Endothelial cell of umbilical vein (primary cell): ENCODE results near the gene ZFPM1. TPM values are rescaled to one million over a fixed set of nuclear protein-coding genes. Genes with fewer than 3 reads are reported as not detected.

Experiments
- BruUV-seq: library from RNA; stranded (reverse); fragments of 400-500 nt; replicated peaks from 2 replicates; lab custom pipeline; 2021; lab: Mats Ljungman, UMichigan
- CTCF ChIA-PET: fragments of 300-600, 350-600 bp; sonication (Branson Sonifier 250); formaldehyde crosslinking; loops from one replicate; lab custom pipeline; 2021; ENCODE audit warnings: antibody characterized with exemption, inconsistent platforms; lab: Charles Lee
- POLR2A ChIA-PET: fragments of 300-600, 350-600 bp; sonication (Branson Sonifier 250); formaldehyde crosslinking; loops from one replicate; lab custom pipeline; 2021; ENCODE audit warnings: antibody characterized with exemption, inconsistent platforms; lab: Charles Lee
- DNase-seq: peaks from one replicate; pipeline ENCODE4 v3.0.0-alpha.2; 2011; ENCODE audit warnings: low read depth, low spot score
- FAIRE-seq: peaks from 2 replicates; lab custom pipeline; 2011; peaks lifted over from hg19 to GRCh38; lab: Jason Lieb, UNC
- H2AFZ ChIP-seq: 2 replicates; pipeline ENCODE4 v1.6.0; 2012; ENCODE audit warnings: low read depth, low read length, control low read depth, inconsistent platforms
- H3K27ac ChIP-seq: 2 replicates; pipeline ENCODE4 v1.5.1; 2011; ENCODE audit warnings: low read depth, mild to moderate bottlenecking, control low read depth, low read length, moderate library complexity; ENCODE audit not compliant: insufficient read depth
- H3K27me3 ChIP-seq, 2 experiments: 2 replicates each; pipeline versions ENCODE4 v1.6.0 to v1.6.1; 2011; ENCODE audit warnings: low read length in 2 of 2, mixed read lengths in 1 of 2; ENCODE audit not compliant: control insufficient read depth in 2 of 2, insufficient read depth in 2 of 2
- H3K36me3 ChIP-seq, 2 experiments: 2 replicates in 1 of 2; 3 replicates in 1 of 2; pipeline ENCODE4 v1.5.1; 2011; ENCODE audit warnings: low read length in 2 of 2, mild to moderate bottlenecking in 1 of 2, moderate library complexity in 1 of 2; ENCODE audit not compliant: control insufficient read depth in 2 of 2, insufficient read depth in 2 of 2; ENCODE audit errors: extremely low read depth in 1 of 2
- H3K4me1 ChIP-seq: 3 replicates; pipeline ENCODE4 v1.5.1; 2011; ENCODE audit warnings: mild to moderate bottlenecking, low read length; ENCODE audit not compliant: control insufficient read depth, insufficient read depth; ENCODE audit errors: extremely low read depth
- H3K4me2 ChIP-seq: 2 replicates; pipeline ENCODE4 v1.6.1; 2011; ENCODE audit warnings: low read length, control low read depth, mixed read lengths; ENCODE audit not compliant: insufficient read depth
- H3K4me3 ChIP-seq, 3 experiments: fragments of 200-600 bp in 1 of 3; sonication (generic), shearing (Covaris generic) in 1 of 3; replicated peaks in 1 of 3; 2 replicates each; pipeline ENCODE4 v1.5.1; 2011 to 2016; ENCODE audit warnings: control low read depth in 3 of 3, low read length in 3 of 3, mild to moderate bottlenecking in 2 of 3, inconsistent platforms in 1 of 3, low read depth in 1 of 3, moderate library complexity in 1 of 3; ENCODE audit not compliant: insufficient read depth in 1 of 3
- H3K79me2 ChIP-seq: 2 replicates; pipeline ENCODE4 v1.6.0; 2012; ENCODE audit warnings: low read length, inconsistent platforms; ENCODE audit not compliant: control insufficient read depth, insufficient read depth
- H3K9ac ChIP-seq: replicated peaks from 2 replicates; pipeline ENCODE3; 2011; ENCODE audit warnings: low read length, control low read depth; ENCODE audit not compliant: insufficient read depth; ENCODE audit errors: extremely low read depth
- H3K9me1 ChIP-seq: replicated peaks from 3 replicates; pipeline ENCODE4 v1.6.0; 2011; ENCODE audit warnings: mild to moderate bottlenecking, low read length; ENCODE audit not compliant: control insufficient read depth, insufficient read depth; ENCODE audit errors: extremely low read depth
- H3K9me3 ChIP-seq: replicated peaks from 2 replicates; pipeline ENCODE4 v1.5.1; 2012; ENCODE audit warnings: low read length, inconsistent platforms; ENCODE audit not compliant: control insufficient read depth, insufficient read depth
- H4K20me1 ChIP-seq: replicated peaks from 2 replicates; pipeline ENCODE3; 2011; ENCODE audit warnings: mild to moderate bottlenecking, low read length; ENCODE audit not compliant: control insufficient read depth, insufficient read depth; ENCODE audit errors: extremely low read depth
- EZH2 ChIP-seq: IDR thresholded peaks from 2 replicates; pipeline ENCODE4 v1.6.1; 2012; ENCODE audit warnings: borderline replicate concordance, low read depth, mild to moderate bottlenecking, moderate library complexity, low read length, inconsistent platforms; ENCODE audit not compliant: severe bottlenecking
- FOS ChIP-seq: IDR thresholded peaks from 2 replicates; pipeline ENCODE4 v1.6.1; 2011; ENCODE audit warnings: mild to moderate bottlenecking, low read length, moderate library complexity, borderline replicate concordance; ENCODE audit not compliant: insufficient read depth
- GATA2 ChIP-seq: IDR thresholded peaks from 2 replicates; pipeline ENCODE4 v1.7.0; 2011; ENCODE audit warnings: low read depth, mild to moderate bottlenecking, moderate library complexity, mixed read lengths, low read length; ENCODE audit not compliant: insufficient read length, insufficient read depth
- JUN ChIP-seq: IDR thresholded peaks from 2 replicates; pipeline ENCODE4 v1.6.1; 2011; ENCODE audit warnings: borderline replicate concordance, low read depth; ENCODE audit not compliant: insufficient read length, insufficient read depth
- MYC ChIP-seq: IDR thresholded peaks from one replicate; pipeline ENCODE4 v1.6.1; 2011; ENCODE audit warnings: mild to moderate bottlenecking, low read depth, low read length
- POLR2A ChIP-seq: IDR thresholded peaks from 2 replicates; pipeline ENCODE4 v1.6.1; 2012; ENCODE audit warnings: low read depth, mild to moderate bottlenecking, control low read depth, low read length
- POLR2AphosphoS5 ChIP-seq: IDR thresholded peaks from 2 replicates; pipeline ENCODE4 v1.6.1; 2012; ENCODE audit warnings: low read depth, mild to moderate bottlenecking, control low read depth, low read length, moderate library complexity; ENCODE audit not compliant: insufficient read depth
- dilution Hi-C: fragments of 300-500 bp; cut with MboI; formaldehyde crosslinking; loops from one replicate; pipeline ENCODE4 v1.15.0; 2019; ENCODE audit warnings: low sequenced_read_pairs; ENCODE audit not compliant: extremely low pct_ligation_motif_present
- intact Hi-C: fragments of 100-400 bp; cut with micrococcal nuclease; formaldehyde crosslinking; loops from one replicate; pipeline ENCODE4 v1.10.0; 2022
- polyA plus RNA-seq, 4 experiments: library from polyadenylated mRNA; depleted of rRNA in 3 of 4; stranded (reverse) in 3 of 4; unstranded in 1 of 4; fragments of >200 nt; gene quantifications; 2 replicates each; pipeline versions ENCODE4 v1.2.1 to v1.2.3, GENCODE V29; 2011 to 2012; ENCODE audit warnings: missing spikeins in 1 of 4
- total RNA-seq: library from RNA; stranded (reverse); gene quantifications from 2 replicates; pipeline ENCODE4 v1.2.3, GENCODE V29; 2021
- TF ChIP-seq, protein P1 (sequence below), 2 donors: IDR thresholded peaks; 1 replicate in 1 of 2; 2 replicates in 1 of 2; pipeline ENCODE4 v1.5.1; 2011; ENCODE audit warnings: low read length in 2 of 2, mild to moderate bottlenecking in 2 of 2, moderate library complexity in 2 of 2, control low read depth in 1 of 2, inconsistent platforms in 1 of 2, low read depth in 1 of 2; ENCODE audit not compliant: insufficient read depth in 1 of 2; ENCODE audit errors: extremely low read depth in 1 of 2
- TF ChIP-seq, protein P2 (sequence below): IDR thresholded peaks from 2 replicates; pipeline ENCODE4 v1.6.1; 2011; ENCODE audit not compliant: insufficient read depth, insufficient read length

ZFPM1 gene
- total and polyA plus RNA-seq, 2 donors (not counting 3 experiments of a cell fraction or from before 2014, with no cell fraction given): 0.37 to 7.5 TPM

DNA sequence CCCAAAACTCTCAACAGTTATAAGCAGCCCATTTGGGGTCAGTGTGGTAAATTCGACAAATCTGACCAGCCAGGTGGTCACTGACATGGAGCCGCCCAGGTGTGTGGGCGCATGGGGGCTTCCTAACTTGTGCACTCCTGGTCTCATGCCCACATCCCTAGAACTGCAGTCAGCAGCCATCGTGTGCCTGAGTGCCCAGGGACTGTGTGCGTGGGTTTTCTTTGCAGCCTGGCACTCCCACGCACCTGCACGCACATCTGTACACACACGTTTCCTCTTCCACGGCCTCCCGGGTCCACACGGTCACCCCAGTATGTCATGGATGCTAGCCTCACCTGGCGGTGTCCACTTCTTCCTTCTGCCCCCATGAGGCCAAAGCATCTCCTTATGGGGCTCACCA, 78.3 kb downstream of the ZFPM1 start:
- dilution Hi-C loops: no loop called here
- DNase-seq (no peak), FAIRE-seq (no peak)
- H3K27me3 ChIP-seq: no peaks in the 10 kb centered on the region
- no peak overlapping the region for H2AFZ ChIP-seq
- H4K20me1 ChIP-seq: no peaks in the 10 kb centered on the region
- no peak overlapping the region for H3K4me3 ChIP-seq
- H3K36me3 ChIP-seq: no peaks in the 10 kb centered on the region
- H3K27ac ChIP-seq: no peak overlapping the region
- H3K9ac ChIP-seq: no peak overlapping the region
- H3K9me1 ChIP-seq: no peaks in the 10 kb centered on the region
- H3K4me2 ChIP-seq: no peak overlapping the region
- no peaks in the 10 kb centered on the region for H3K79me2 ChIP-seq
- H3K4me1 ChIP-seq: peaks cover 8% of the 10 kb centered on the region
- intact Hi-C loops: no loop called here
- POLR2A ChIA-PET: no interaction called here
- CTCF ChIA-PET: no interaction called here
- H3K9me3 ChIP-seq: no peaks in the 10 kb centered on the region
- BruUV-seq: no TSS peak
- TF ChIP-seq POLR2AphosphoS5 (no peak), POLR2A (no peak), EZH2 (no peak)

- Histone ChIP-seq H3K9me1 (no peaks in the 10 kb centered on the region), H3K27ac (no peak overlapping the region), H3K4me1 (peaks cover 4% of the 10 kb centered on the region), H2AFZ (no peak overlapping the region), H3K36me3 (no peaks in the 10 kb centered on the region), H3K79me2 (no peaks in the 10 kb centered on the region), H3K4me2 (no peak overlapping the region), H3K4me3 (no peak overlapping the region), H3K9me3 (no peaks in the 10 kb centered on the region), H3K9ac (no peak overlapping the region), H4K20me1 (no peaks in the 10 kb centered on the region), H3K27me3 (no peaks in the 10 kb centered on the region)
- DNase-seq (no peak), FAIRE-seq (no peak)
- BruUV-seq: no TSS peak
- TF ChIP-seq POLR2A (no peak), MYC (no peak), EZH2 (no peak), FOS (no peak), JUN (no peak), POLR2AphosphoS5 (no peak), GATA2 (no peak)
- TF ChIP-seq, protein P1, sequence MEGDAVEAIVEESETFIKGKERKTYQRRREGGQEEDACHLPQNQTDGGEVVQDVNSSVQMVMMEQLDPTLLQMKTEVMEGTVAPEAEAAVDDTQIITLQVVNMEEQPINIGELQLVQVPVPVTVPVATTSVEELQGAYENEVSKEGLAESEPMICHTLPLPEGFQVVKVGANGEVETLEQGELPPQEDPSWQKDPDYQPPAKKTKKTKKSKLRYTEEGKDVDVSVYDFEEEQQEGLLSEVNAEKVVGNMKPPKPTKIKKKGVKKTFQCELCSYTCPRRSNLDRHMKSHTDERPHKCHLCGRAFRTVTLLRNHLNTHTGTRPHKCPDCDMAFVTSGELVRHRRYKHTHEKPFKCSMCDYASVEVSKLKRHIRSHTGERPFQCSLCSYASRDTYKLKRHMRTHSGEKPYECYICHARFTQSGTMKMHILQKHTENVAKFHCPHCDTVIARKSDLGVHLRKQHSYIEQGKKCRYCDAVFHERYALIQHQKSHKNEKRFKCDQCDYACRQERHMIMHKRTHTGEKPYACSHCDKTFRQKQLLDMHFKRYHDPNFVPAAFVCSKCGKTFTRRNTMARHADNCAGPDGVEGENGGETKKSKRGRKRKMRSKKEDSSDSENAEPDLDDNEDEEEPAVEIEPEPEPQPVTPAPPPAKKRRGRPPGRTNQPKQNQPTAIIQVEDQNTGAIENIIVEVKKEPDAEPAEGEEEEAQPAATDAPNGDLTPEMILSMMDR (IDR thresholded peaks at IDR 0.05; ENCODE audit: extremely low read depth in 1 of 2, insufficient read depth in 1 of 2, low read depth in 1 of 2, low read length in 2 of 2): no peak
- TF ChIP-seq, protein P2, sequence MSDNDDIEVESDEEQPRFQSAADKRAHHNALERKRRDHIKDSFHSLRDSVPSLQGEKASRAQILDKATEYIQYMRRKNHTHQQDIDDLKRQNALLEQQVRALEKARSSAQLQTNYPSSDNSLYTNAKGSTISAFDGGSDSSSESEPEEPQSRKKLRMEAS: no peak
- ChIA-PET POLR2A (no interaction called here), CTCF (no interaction called here)
- dilution Hi-C loops (no loop called here), intact Hi-C loops (no loop called here)
Observed at GRCh38 chr16:88531931-88532433, 78.9 kb downstream of the ZFPM1 start.
